ENCODE measurements around the gene SPNS2. TPM values are rescaled to one million over a fixed set of nuclear protein-coding genes. Genes with fewer than 3 reads are reported as not detected.

The SPNS2 gene
- polyA plus RNA-seq, 1 of the 3 experiments (the other 2 are of a cell fraction): 0.08 TPM

GRCh38 chr17:4509401-4509800 is 10.7 kb downstream of the SPNS2 start:
- TF ChIP-seq ZBTB33 (IDR thresholded peaks at IDR 0.05; ENCODE audit: borderline replicate concordance, low read depth): no peak
- no peak for TF ChIP-seq RXRA (IDR thresholded peaks at IDR 0.05; ENCODE audit: borderline replicate concordance, low read depth)
- TF ChIP-seq NRF1 (IDR thresholded peaks at IDR 0.05; ENCODE audit: low read depth, low read length): no peak
- no peak for TF ChIP-seq USF2 (IDR thresholded peaks at IDR 0.05; ENCODE audit: borderline replicate concordance, low read depth, low read length)
- TF ChIP-seq FOXM1 (IDR thresholded peaks at IDR 0.05; ENCODE audit: low read depth): no peak
- TF ChIP-seq GATA2 (CRISPR knock-in tag; IDR thresholded peaks at IDR 0.05): no peak
- TF ChIP-seq MXI1 (IDR thresholded peaks at IDR 0.05; ENCODE audit: low read depth, low read length): no peak
- TF ChIP-seq TAF1 (IDR thresholded peaks at IDR 0.05; ENCODE audit: borderline replicate concordance, low read depth, low read length): no peak
- no peak for TF ChIP-seq FOSL2 (IDR thresholded peaks at IDR 0.05; ENCODE audit: borderline replicate concordance, low read depth)
- TF ChIP-seq SIN3A (IDR thresholded peaks at IDR 0.05; ENCODE audit: borderline replicate concordance, low read depth, low read length): no peak
- no peak for TF ChIP-seq GABPA (IDR thresholded peaks at IDR 0.05; ENCODE audit: low read depth)
- Histone ChIP-seq H3K36me3 (replicated peaks in 1 of 2; ENCODE audit: control insufficient read depth in 1 of 2, insufficient read depth in 2 of 2, low read length in 1 of 2) (no peaks in the 10 kb centered on the region), H3F3A (replicated peaks; ENCODE audit: insufficient read depth) (no peaks in the 10 kb centered on the region), H3K4me3 (ENCODE audit: low read depth in 2 of 2, low read length in 1 of 2) (no peak overlapping the region), H3K9me2 (no peaks in the 10 kb centered on the region), H3K27ac (ENCODE audit: low read depth in 2 of 2, low read length in 1 of 2) (no peak overlapping the region), H4K20me1 (ENCODE audit: insufficient read depth) (no peaks in the 10 kb centered on the region), H3K27me3 (ENCODE audit: insufficient read depth) (no peaks in the 10 kb centered on the region), H3K4me2 (no peak overlapping the region), H3K4me1 (ENCODE audit: control insufficient read depth in 1 of 2, insufficient read depth in 2 of 2, low read depth in 1 of 2, low read length in 1 of 2) (no peaks in the 10 kb centered on the region; a peak in 1 of 4 replicates), H3K9ac (no peak overlapping the region), H3K9me3 (no peaks in the 10 kb centered on the region), H3K79me2 (ENCODE audit: insufficient read depth) (no peaks in the 10 kb centered on the region), H2AFZ (ENCODE audit: low read depth) (no peak overlapping the region)
- ChIA-PET POLR2A (no interaction called here), CTCF (no interaction called here)
- 69% methylated on average over 7 of the region's 8 CpGs for WGBS (ENCODE audit: low lambda C conversion rate)
- DNase-seq: no peak

- H3K27me3 ChIP-seq (ENCODE audit: insufficient read depth): no peaks in the 10 kb centered on the region
- no peaks in the 10 kb centered on the region for H3K9me2 ChIP-seq
- DNase-seq: no peak
- H3K9ac ChIP-seq: no peak overlapping the region
- ChIA-PET POLR2A (no interaction called here), CTCF (interaction anchor here (0.9 to 1.5 kb wide), 2 partner anchors 9 to 89 kb away, joined by 3 to 4 read pairs; no protein-coding TSS in a partner anchor)
- H3K4me3 ChIP-seq (ENCODE audit: low read depth in 2 of 2, low read length in 1 of 2): no peak overlapping the region
- H2AFZ ChIP-seq (ENCODE audit: low read depth): no peak overlapping the region
- 74% methylated on average over 8 of the region's 21 CpGs for WGBS (ENCODE audit: low lambda C conversion rate)
- no peak for TF ChIP-seq REST (IDR thresholded peaks at IDR 0.05; ENCODE audit: low read depth, low read length)
- no peak for TF ChIP-seq POLR2AphosphoS5 (IDR thresholded peaks at IDR 0.05; ENCODE audit: low read depth, low read length)
- H3K79me2 ChIP-seq (ENCODE audit: insufficient read depth): no peaks in the 10 kb centered on the region
- no peaks in the 10 kb centered on the region; a peak in 1 of 4 replicates for H3K4me1 ChIP-seq (ENCODE audit: control insufficient read depth in 1 of 2, insufficient read depth in 2 of 2, low read depth in 1 of 2, low read length in 1 of 2)
- H3K27ac ChIP-seq (ENCODE audit: low read depth in 2 of 2, low read length in 1 of 2): no peak overlapping the region
- no peaks in the 10 kb centered on the region for H3F3A ChIP-seq (replicated peaks; ENCODE audit: insufficient read depth)
- H3K36me3 ChIP-seq (replicated peaks in 1 of 2; ENCODE audit: control insufficient read depth in 1 of 2, insufficient read depth in 2 of 2, low read length in 1 of 2): no peaks in the 10 kb centered on the region
- H3K4me2 ChIP-seq: no peak overlapping the region
- no peaks in the 10 kb centered on the region for H4K20me1 ChIP-seq (ENCODE audit: insufficient read depth)
- no peaks in the 10 kb centered on the region for H3K9me3 ChIP-seq
These were observed 11.4 kb downstream of the SPNS2 start for GRCh38 chr17:4509923-4510617.

All from SK-N-SH (cell line).